Measurements from ENCODE around the gene RNF10. TPM values are rescaled to one million over a fixed set of nuclear protein-coding genes. Genes with fewer than 3 reads are reported as not detected.
A peak's percentile ranks its signal among the peaks of the same experiment; 100 is the strongest.
"Not testable (repeated sequence)": the region's sequence is repeated elsewhere in the genome, so short reads cannot be mapped to it uniquely, and the experiment has no call there.

Gene RNF10
- polyA plus RNA-seq, 1 donor, result 91.8 TPM

- H3K36me3 ChIP-seq (ENCODE audit: control insufficient read depth, insufficient read depth, low read length), result peaks cover 7% of the 10 kb centered on the region
- WGBS (ENCODE audit: insufficient coverage, low lambda C conversion rate), result no CpG with 5 or more reads among the region's 9 CpGs
- no peak for DNase-seq
- no peaks in the 10 kb centered on the region for H3K27me3 ChIP-seq (ENCODE audit: control insufficient read depth, insufficient read depth, low read length)
- H3K4me3 ChIP-seq (ENCODE audit: low read length), result no peak overlapping the region
- no peaks in the 10 kb centered on the region for H3K9me3 ChIP-seq (ENCODE audit: control insufficient read depth, low read depth, low read length)
- H3K27ac ChIP-seq (ENCODE audit: low read length), result no peak overlapping the region
- no peaks in the 10 kb centered on the region for H3K4me1 ChIP-seq (ENCODE audit: control insufficient read depth, insufficient read depth, low read length)
Observed at GRCh38 chr12:120522568-120522967, 11.6 kb upstream of the RNF10 start.

GRCh38 chr12:120528861-120529525, 5.2 kb upstream of the RNF10 start, which contains the start of gene COQ5:
COQ5 (minus strand) TSS chr12:120529158; CDS start chr12:120529141, 17 bp downstream.
- H3K27me3 ChIP-seq (ENCODE audit: control insufficient read depth, insufficient read depth, low read length), result no peaks in the 10 kb centered on the region

GRCh38 chr12:120529641-120530417, 4.3 kb upstream of the RNF10 start:
- Histone ChIP-seq H3K4me3 (ENCODE audit: low read length) (peak overlapping the region; percentile 91), H3K4me1 (ENCODE audit: control insufficient read depth, insufficient read depth, low read length) (peaks cover 2% of the 10 kb centered on the region), H3K27me3 (ENCODE audit: control insufficient read depth, insufficient read depth, low read length) (no peaks in the 10 kb centered on the region), H3K36me3 (ENCODE audit: control insufficient read depth, insufficient read depth, low read length) (no peaks in the 10 kb centered on the region), H3K27ac (ENCODE audit: low read length) (peak overlapping the region; percentile 49), H3K9me3 (ENCODE audit: control insufficient read depth, low read depth, low read length) (no peaks in the 10 kb centered on the region)
- WGBS (ENCODE audit: insufficient coverage, low lambda C conversion rate), result 35% methylated on average over 7 of the region's 19 CpGs
- peak in 1 of 2 donors; percentile 67 for DNase-seq

More at GRCh38 chr12:120528861-120529525, 5.2 kb upstream of the RNF10 start, which contains the start of gene COQ5:
- no peaks in the 10 kb centered on the region for H3K36me3 ChIP-seq (ENCODE audit: control insufficient read depth, insufficient read depth, low read length)
- WGBS (ENCODE audit: insufficient coverage, low lambda C conversion rate), result 0% methylated on average over 4 of the region's 38 CpGs
- DNase-seq, result peak; percentile 81 to 94
- H3K9me3 ChIP-seq (ENCODE audit: control insufficient read depth, low read depth, low read length), result no peaks in the 10 kb centered on the region
- H3K4me1 ChIP-seq (ENCODE audit: control insufficient read depth, insufficient read depth, low read length), result peaks cover 2% of the 10 kb centered on the region
- H3K27ac ChIP-seq (ENCODE audit: low read length), result peak within 1 kb of the TSS; percentile 49
- peak within 1 kb of the TSS; percentile 91 for H3K4me3 ChIP-seq (ENCODE audit: low read length)

- H3K4me1 ChIP-seq (ENCODE audit: control insufficient read depth, insufficient read depth, low read length); H3K36me3 ChIP-seq (ENCODE audit: control insufficient read depth, insufficient read depth, low read length); DNase-seq; H3K9me3 ChIP-seq (ENCODE audit: control insufficient read depth, low read depth, low read length); H3K27me3 ChIP-seq (ENCODE audit: control insufficient read depth, insufficient read depth, low read length): not testable (repeated sequence)
- H3K4me3 ChIP-seq (ENCODE audit: low read length), result peak overlapping the region; percentile 91
- peak overlapping the region; percentile 49 for H3K27ac ChIP-seq (ENCODE audit: low read length)
Observed at GRCh38 chr12:120530418-120530761, 3.8 kb upstream of the RNF10 start.

GRCh38 chr12:120532701-120533238, 1.4 kb upstream of the RNF10 start:
- Histone ChIP-seq H3K9me3 (ENCODE audit: control insufficient read depth, low read depth, low read length) (no peaks in the 10 kb centered on the region), H3K27me3 (ENCODE audit: control insufficient read depth, insufficient read depth, low read length) (no peaks in the 10 kb centered on the region), H3K27ac (ENCODE audit: low read length) (no peak overlapping the region), H3K4me1 (ENCODE audit: control insufficient read depth, insufficient read depth, low read length) (peaks cover 26% of the 10 kb centered on the region), H3K4me3 (ENCODE audit: low read length) (no peak overlapping the region), H3K36me3 (ENCODE audit: control insufficient read depth, insufficient read depth, low read length) (no peaks in the 10 kb centered on the region)
- DNase-seq, result no peak
- WGBS (ENCODE audit: insufficient coverage, low lambda C conversion rate), result no CpG with 5 or more reads among the region's 4 CpGs

- Histone ChIP-seq H3K27ac (ENCODE audit: low read length) (peak overlapping the region; percentile 76), H3K4me1 (ENCODE audit: control insufficient read depth, insufficient read depth, low read length) (peaks cover 43% of the 10 kb centered on the region), H3K9me3 (ENCODE audit: control insufficient read depth, low read depth, low read length) (no peaks in the 10 kb centered on the region), H3K4me3 (ENCODE audit: low read length) (peak overlapping the region; percentile 84), H3K36me3 (ENCODE audit: control insufficient read depth, insufficient read depth, low read length) (peaks cover 4% of the 10 kb centered on the region), H3K27me3 (ENCODE audit: control insufficient read depth, insufficient read depth, low read length) (no peaks in the 10 kb centered on the region)
- DNase-seq, result peak; percentile 43 to 79
- 0% methylated on average over 1 of the region's 52 CpGs for WGBS (ENCODE audit: insufficient coverage, low lambda C conversion rate)
Observed at GRCh38 chr12:120534703-120535655, 823 bp downstream of the RNF10 start.

GRCh38 chr12:120536064-120536791, 2.1 kb downstream of the RNF10 start:
- H3K27ac ChIP-seq (ENCODE audit: low read length), result no peak overlapping the region
- peaks cover 43% of the 10 kb centered on the region for H3K4me1 ChIP-seq (ENCODE audit: control insufficient read depth, insufficient read depth, low read length)
- H3K9me3 ChIP-seq (ENCODE audit: control insufficient read depth, low read depth, low read length), result no peaks in the 10 kb centered on the region
- peak in 1 of 2 donors; percentile 8 for DNase-seq
- peaks cover 4% of the 10 kb centered on the region for H3K36me3 ChIP-seq (ENCODE audit: control insufficient read depth, insufficient read depth, low read length)
- no CpG with 5 or more reads among the region's 13 CpGs for WGBS (ENCODE audit: insufficient coverage, low lambda C conversion rate)
- peak overlapping the region; percentile 84 for H3K4me3 ChIP-seq (ENCODE audit: low read length)
- H3K27me3 ChIP-seq (ENCODE audit: control insufficient read depth, insufficient read depth, low read length), result no peaks in the 10 kb centered on the region

GRCh38 chr12:120537856-120538220, 3.7 kb downstream of the RNF10 start:
- Histone ChIP-seq H3K27me3 (ENCODE audit: control insufficient read depth, insufficient read depth, low read length) (no peaks in the 10 kb centered on the region), H3K9me3 (ENCODE audit: control insufficient read depth, low read depth, low read length) (no peaks in the 10 kb centered on the region), H3K27ac (ENCODE audit: low read length) (peak overlapping the region; percentile 19), H3K36me3 (ENCODE audit: control insufficient read depth, insufficient read depth, low read length) (peaks cover 9% of the 10 kb centered on the region), H3K4me1 (ENCODE audit: control insufficient read depth, insufficient read depth, low read length) (peaks cover 43% of the 10 kb centered on the region), H3K4me3 (ENCODE audit: low read length) (no peak overlapping the region)
- WGBS (ENCODE audit: insufficient coverage, low lambda C conversion rate), result no CpG with 5 or more reads among the region's 4 CpGs
- DNase-seq, result no peak

GRCh38 chr12:120538281-120539156, 4.4 kb downstream of the RNF10 start:
- peaks cover 43% of the 10 kb centered on the region for H3K4me1 ChIP-seq (ENCODE audit: control insufficient read depth, insufficient read depth, low read length)
- no peaks in the 10 kb centered on the region for H3K27me3 ChIP-seq (ENCODE audit: control insufficient read depth, insufficient read depth, low read length)
- H3K4me3 ChIP-seq (ENCODE audit: low read length), result peak overlapping the region; percentile 2
- 47% methylated on average over 4 of the region's 6 CpGs for WGBS (ENCODE audit: insufficient coverage, low lambda C conversion rate)
- peaks cover 9% of the 10 kb centered on the region for H3K36me3 ChIP-seq (ENCODE audit: control insufficient read depth, insufficient read depth, low read length)
- DNase-seq, result peak; percentile 61 to 81
- H3K9me3 ChIP-seq (ENCODE audit: control insufficient read depth, low read depth, low read length), result no peaks in the 10 kb centered on the region
- H3K27ac ChIP-seq (ENCODE audit: low read length), result peak overlapping the region; percentile 19

Data from large intestine (tissue), 3 donors.